Heart left ventricle (tissue), 16 donors: Measurements from ENCODE around the gene PSMD13. TPM values are rescaled to one million over a fixed set of nuclear protein-coding genes. Genes with fewer than 3 reads are reported as not detected.
"Not testable (repeated sequence)": the region's sequence is repeated elsewhere in the genome, so short reads cannot be mapped to it uniquely, and the experiment has no call there.

Experiments used
- ATAC-seq, 4 donors: fragments of 200-7000 bp; cut with Tn5 transposase; one replicate each; pipeline ENCODE4 v1.9.1; 2020 to 2022; ENCODE audit warnings: moderate library complexity in 4 of 4, mild to moderate bottlenecking in 3 of 4, moderate number of reproducible peaks in 1 of 4
- DNase-seq, 5 donors: peaks; one replicate each; pipeline ENCODE4 v3.0.0-alpha.2; 2020
- H3K27ac ChIP-seq, 12 donors: fragments of 200-600 bp; sonication (generic) in 4 of 12; one replicate each; pipeline versions ENCODE4 v1.5.0 to v1.8.0; 2016 to 2022; ENCODE audit warnings: mild to moderate bottlenecking in 2 of 12
- H3K27me3 ChIP-seq, 9 donors: fragments of 200-600 bp; sonication (generic) in 2 of 9; one replicate each; pipeline versions ENCODE4 v1.5.1 to v1.8.0; 2016 to 2022; ENCODE audit warnings: mild to moderate bottlenecking in 3 of 9
- H3K36me3 ChIP-seq, 9 donors: fragments of 200-600 bp; sonication (generic) in 2 of 9; one replicate each; pipeline versions ENCODE4 v1.5.0 to v1.8.0; 2018 to 2022; ENCODE audit warnings: mild to moderate bottlenecking in 2 of 9
- H3K4me1 ChIP-seq, 12 donors: fragments of 200-600 bp; sonication (generic) in 4 of 12; one replicate each; pipeline versions ENCODE4 v1.5.0 to v1.8.0; 2016 to 2022; ENCODE audit warnings: mild to moderate bottlenecking in 3 of 12
- H3K4me3 ChIP-seq, 12 donors: fragments of 200-600 bp; sonication (generic) in 4 of 12; one replicate each; pipeline versions ENCODE4 v1.5.0 to v1.8.0; 2017 to 2022; ENCODE audit warnings: mild to moderate bottlenecking in 9 of 12, moderate library complexity in 4 of 12
- H3K9me3 ChIP-seq, 12 donors: fragments of 200-600 bp; sonication (generic) in 4 of 12; one replicate each; pipeline versions ENCODE4 v1.5.0 to v1.8.0; 2016 to 2022; ENCODE audit warnings: mild to moderate bottlenecking in 1 of 12
- POLR2A ChIP-seq, 2 donors: fragments of 450-650 bp; IDR thresholded peaks; one replicate each; pipeline ENCODE4 v1.6.1; 2017; ENCODE audit warnings: antibody characterized with exemption in 2 of 2, mild to moderate bottlenecking in 2 of 2, moderate library complexity in 2 of 2
- WGBS, 4 donors: extraction: QIAGEN DNeasy Blood & Tissue Kit in 2 of 4; methylation state at CpG; one replicate each; pipeline versions ENCODE4 v1.1.5 to v1.1.7; 2013 to 2018; 5-methylcytosine and 5-hydroxymethylcytosine counted together
- intact Hi-C, 10 donors: fragments of 100-400 bp; cut with DNase I; formaldehyde crosslinking; loops; one replicate each; pipeline versions ENCODE4 v1.11.1 to v1.14.2; 2022
- polyA plus RNA-seq, 2 donors: library from polyadenylated mRNA; stranded (reverse); fragments of 200-250 nt; gene quantifications; one replicate each; pipeline ENCODE4 v1.2.3, GENCODE V29; 2013
- total RNA-seq, 9 donors: library from RNA; depleted of rRNA in 2 of 9; stranded (reverse); fragments of >200 nt in 2 of 9; fragmentation: NEBNext Ultra II Directional in 3 of 9; extraction: Animal tissue kit (Norgen Biotek cat#: 25700) in 3 of 9; gene quantifications; one replicate each; pipeline versions ENCODE4 v1.1.0 to v1.2.4, GENCODE V29; 2016 to 2023
- TF ChIP-seq, protein P1 (sequence below), 12 donors: fragments of 200-600 bp; sonication (generic) in 4 of 12; IDR thresholded peaks; one replicate each; pipeline versions ENCODE4 v1.5.0 to v1.8.0; 2018 to 2022; ENCODE audit warnings: antibody characterized with exemption in 12 of 12, mild to moderate bottlenecking in 5 of 12
- donor health status: ischemic (EF 13 %, LVEDD 7.1; RV severe dilation, severe dysfunction).
- donor health status: healthy with polysubstance abuse.
- donor health status: DM: no; HTN: yes; CAD: no.
- donor health status: DM: no; HTN: no; CAD: no.
- donor health status: ischemic (EF 25% LVEDD 6.9; RV normal size, moderate dysfunction).
- donor health status: ischemic (EF 25% LVEDD 5.7; RV mildly dilated, moderate dysfunction).
- donor health status: healthy.
- donor health status: DM: yes; HTN: yes; CAD: no.
- donor health status: ischemic (EF 35%, LVEDD 5.7; RV mildly dilated, moderate dysfunction).
- donor health status: nonischemic (EF 11% LVEDD 7.7; RV severe dilation, severe dysfunction).
- donor health status: DM: yes; HTN: yes; CAD: no.
- donor health status: PGD.
- donor health status: ischemic (EF 29% LVEDD 5.4; RV normal size, mild dysfunction).
- donor health status: nonischemic (EF 23%, LVEDD 6.1; RV moderate dilation, normal function).

Gene PSMD13
- total and polyA plus RNA-seq, 11 donors, result 75.1 to 140 (median 89.5) TPM

DNA sequence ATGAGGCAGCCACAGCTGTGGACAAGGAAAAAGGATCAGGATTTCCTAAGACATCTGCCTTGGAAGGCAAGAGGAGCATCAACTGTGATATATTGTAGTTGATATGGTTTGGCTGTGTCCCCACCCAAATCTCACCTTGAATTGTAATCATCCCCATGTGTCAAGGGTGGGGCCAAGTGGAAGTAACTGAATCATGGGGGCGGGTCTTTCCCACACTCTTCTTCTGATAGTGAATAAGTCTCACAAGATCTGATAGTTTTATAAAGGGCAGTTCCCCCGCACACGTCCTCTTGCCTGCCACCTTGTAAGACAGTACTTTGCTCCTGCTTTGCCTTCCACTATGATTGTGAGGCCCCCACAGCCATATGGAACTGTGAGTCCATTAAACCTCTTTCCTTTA lies 19.1 kb upstream of the PSMD13 start:
- TF ChIP-seq POLR2A (IDR thresholded peaks at IDR 0.05), result no peak
- TF ChIP-seq, protein P1, sequence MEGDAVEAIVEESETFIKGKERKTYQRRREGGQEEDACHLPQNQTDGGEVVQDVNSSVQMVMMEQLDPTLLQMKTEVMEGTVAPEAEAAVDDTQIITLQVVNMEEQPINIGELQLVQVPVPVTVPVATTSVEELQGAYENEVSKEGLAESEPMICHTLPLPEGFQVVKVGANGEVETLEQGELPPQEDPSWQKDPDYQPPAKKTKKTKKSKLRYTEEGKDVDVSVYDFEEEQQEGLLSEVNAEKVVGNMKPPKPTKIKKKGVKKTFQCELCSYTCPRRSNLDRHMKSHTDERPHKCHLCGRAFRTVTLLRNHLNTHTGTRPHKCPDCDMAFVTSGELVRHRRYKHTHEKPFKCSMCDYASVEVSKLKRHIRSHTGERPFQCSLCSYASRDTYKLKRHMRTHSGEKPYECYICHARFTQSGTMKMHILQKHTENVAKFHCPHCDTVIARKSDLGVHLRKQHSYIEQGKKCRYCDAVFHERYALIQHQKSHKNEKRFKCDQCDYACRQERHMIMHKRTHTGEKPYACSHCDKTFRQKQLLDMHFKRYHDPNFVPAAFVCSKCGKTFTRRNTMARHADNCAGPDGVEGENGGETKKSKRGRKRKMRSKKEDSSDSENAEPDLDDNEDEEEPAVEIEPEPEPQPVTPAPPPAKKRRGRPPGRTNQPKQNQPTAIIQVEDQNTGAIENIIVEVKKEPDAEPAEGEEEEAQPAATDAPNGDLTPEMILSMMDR (IDR thresholded peaks at IDR 0.05), result no peak
- DNase-seq (no peak), ATAC-seq (no peak)
- H3K4me1 ChIP-seq, result peaks cover 0 to 5% (median 0%) of the 10 kb centered on the region in 12 donors
- intact Hi-C loops, result loop anchor here in 1 of 10 donors (10.0 kb wide), 1 partner anchor 147 kb away; the partner anchor contains the start of gene B4GALNT4
- H3K9me3 ChIP-seq, result no peaks in the 10 kb centered on the region
- H3K4me3 ChIP-seq, result no peak overlapping the region
- H3K27ac ChIP-seq, result no peak overlapping the region
- 83 to 96% (median 91%) methylated on average over 3 of the region's 3 CpGs for WGBS, 4 donors
- peaks cover 0 to 77% (median 51%) of the 10 kb centered on the region in 9 donors for H3K36me3 ChIP-seq
- H3K27me3 ChIP-seq, result no peaks in the 10 kb centered on the region

DNA sequence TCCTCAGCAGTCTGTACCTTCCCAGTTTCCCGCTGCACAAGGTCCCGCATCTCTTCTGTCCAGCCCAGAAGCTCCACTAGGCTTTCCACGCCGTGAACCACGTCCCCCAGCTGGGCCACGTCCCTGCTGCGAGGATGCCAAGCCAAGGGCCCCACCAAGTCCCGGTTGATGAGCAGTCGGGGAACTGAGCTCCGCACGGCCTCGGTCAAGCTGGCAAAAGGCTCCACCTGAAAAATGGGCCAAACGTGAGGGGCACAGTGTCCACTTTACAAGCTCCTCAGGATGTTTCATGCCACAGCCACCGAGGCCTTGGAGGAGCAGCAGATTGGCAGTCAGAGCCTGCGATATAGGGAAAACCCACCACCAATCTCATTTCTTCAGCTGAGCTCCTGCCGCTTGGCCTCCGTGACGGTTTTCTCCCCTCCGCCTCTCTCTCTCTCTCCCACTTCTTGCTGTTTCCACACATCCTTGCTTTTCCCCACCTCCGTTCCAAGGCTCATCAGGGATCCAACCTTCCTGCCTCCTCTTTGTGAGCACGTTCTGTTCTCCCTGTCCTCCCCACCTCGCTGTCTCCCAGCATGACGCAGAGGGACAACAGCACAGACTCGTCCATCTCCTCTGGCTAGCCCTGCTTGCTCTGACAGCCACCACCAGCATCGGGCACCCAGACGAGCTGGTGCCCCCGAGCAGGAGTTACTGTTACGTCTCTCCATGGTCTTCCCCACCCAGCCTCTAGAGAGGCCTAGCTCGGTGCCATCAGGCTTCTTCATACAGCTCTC lies 17.8 kb upstream of the PSMD13 start:
- no peaks in the 10 kb centered on the region for H3K27me3 ChIP-seq
- no peak overlapping the region for H3K27ac ChIP-seq
- TF ChIP-seq, protein P1 (IDR thresholded peaks at IDR 0.05), result no peak
- no peak for TF ChIP-seq POLR2A (IDR thresholded peaks at IDR 0.05)
- DNase-seq (no peak), ATAC-seq (no peak)
- 90 to 93% (median 92%) methylated on average over 26 to 29 of the region's 29 CpGs for WGBS, 4 donors
- H3K4me3 ChIP-seq, result no peak overlapping the region
- H3K36me3 ChIP-seq, result peaks cover 0 to 64% (median 38%) of the 10 kb centered on the region in 9 donors
- intact Hi-C loops, result loop anchor here in 1 of 10 donors (10.0 kb wide), 1 partner anchor 146 kb away; the partner anchor contains the start of gene B4GALNT4
- H3K4me1 ChIP-seq, result peaks cover 0 to 7% (median 0%) of the 10 kb centered on the region in 12 donors
- H3K9me3 ChIP-seq, result no peaks in the 10 kb centered on the region

DNA sequence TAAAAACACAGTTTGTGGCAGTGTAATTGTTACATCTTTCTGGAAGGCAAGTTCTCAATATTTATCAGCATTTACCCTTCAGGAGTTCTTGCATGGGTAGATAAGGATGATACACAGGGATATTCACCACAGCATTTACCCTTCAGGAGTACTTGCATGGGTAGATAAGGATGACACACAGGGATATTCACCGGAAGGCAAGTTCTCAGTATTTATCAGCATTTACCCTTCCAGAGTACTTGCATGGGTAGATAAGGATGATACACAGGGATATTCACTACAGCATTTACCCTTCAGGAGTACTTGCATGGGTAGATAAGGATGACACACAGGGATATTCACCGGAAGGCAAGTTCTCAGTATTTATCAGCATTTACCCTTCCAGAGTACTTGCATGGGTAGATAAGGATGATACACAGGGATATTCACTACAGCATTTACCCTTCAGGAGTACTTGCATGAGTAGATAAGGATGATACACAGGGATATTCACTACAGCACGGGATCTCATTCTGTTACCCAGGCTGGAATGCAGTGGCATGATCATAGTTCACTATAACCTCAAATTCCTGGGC lies 16.0 kb upstream of the PSMD13 start:
- H3K9me3 ChIP-seq, H3K27me3 ChIP-seq, DNase-seq, intact Hi-C loops, ATAC-seq, H3K4me3 ChIP-seq: not testable (repeated sequence)
- 53 to 71% (median 62%) methylated on average over 2 to 3 of the region's 3 CpGs for WGBS, 4 donors
- H3K4me1 ChIP-seq, result peaks cover 0 to 14% (median 0%) of the 10 kb centered on the region in 12 donors
- peak overlapping the region in 1 of 12 donors; percentile 57 for H3K27ac ChIP-seq
- H3K36me3 ChIP-seq, result peaks cover 0 to 47% (median 20%) of the 10 kb centered on the region in 9 donors

DNA sequence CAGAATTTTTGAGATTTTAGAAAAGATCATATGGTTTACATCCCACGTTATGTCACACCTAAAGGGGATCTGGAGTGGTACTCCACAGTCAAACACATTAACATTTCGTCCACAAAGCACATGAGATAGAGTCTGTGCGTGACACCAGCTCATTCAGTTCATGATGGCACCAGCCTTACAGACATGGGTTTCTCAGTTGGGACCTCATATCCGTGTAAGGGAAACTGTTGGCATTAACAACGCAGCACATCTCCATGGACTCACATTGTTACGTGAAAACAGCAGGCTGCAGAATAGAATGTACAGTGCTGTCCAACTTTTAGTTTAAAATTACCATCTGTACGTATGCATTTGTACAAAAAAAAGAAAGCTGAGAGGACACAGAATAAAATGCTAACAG lies 15.2 kb upstream of the PSMD13 start:
- Histone ChIP-seq H3K4me1 (peaks cover 0 to 14% (median 0%) of the 10 kb centered on the region in 12 donors), H3K4me3 (no peak overlapping the region), H3K9me3 (no peaks in the 10 kb centered on the region), H3K27ac (peak overlapping the region in 1 of 12 donors; percentile 57), H3K27me3 (no peaks in the 10 kb centered on the region), H3K36me3 (peaks cover 0 to 39% (median 12%) of the 10 kb centered on the region in 9 donors)
- DNase-seq (no peak), ATAC-seq (peak in 1 of 4 donors; percentile 61)
- WGBS, 4 donors, result 75 to 94% (median 82%) methylated on average over 7 of the region's 7 CpGs
- TF ChIP-seq POLR2A (IDR thresholded peaks at IDR 0.05), result no peak
- TF ChIP-seq, protein P1 (IDR thresholded peaks at IDR 0.05), result no peak
- intact Hi-C loops, result no loop called here
